ENCODE data around the gene CCDC144A. TPM values are rescaled to one million over a fixed set of nuclear protein-coding genes. Genes with fewer than 3 reads are reported as not detected.
"Not testable (repeated sequence)": the region's sequence is repeated elsewhere in the genome, so short reads cannot be mapped to it uniquely, and the experiment has no call there.

The CCDC144A gene
- total RNA-seq, 1 donor from 2014 or later = 1.2 TPM

DNA sequence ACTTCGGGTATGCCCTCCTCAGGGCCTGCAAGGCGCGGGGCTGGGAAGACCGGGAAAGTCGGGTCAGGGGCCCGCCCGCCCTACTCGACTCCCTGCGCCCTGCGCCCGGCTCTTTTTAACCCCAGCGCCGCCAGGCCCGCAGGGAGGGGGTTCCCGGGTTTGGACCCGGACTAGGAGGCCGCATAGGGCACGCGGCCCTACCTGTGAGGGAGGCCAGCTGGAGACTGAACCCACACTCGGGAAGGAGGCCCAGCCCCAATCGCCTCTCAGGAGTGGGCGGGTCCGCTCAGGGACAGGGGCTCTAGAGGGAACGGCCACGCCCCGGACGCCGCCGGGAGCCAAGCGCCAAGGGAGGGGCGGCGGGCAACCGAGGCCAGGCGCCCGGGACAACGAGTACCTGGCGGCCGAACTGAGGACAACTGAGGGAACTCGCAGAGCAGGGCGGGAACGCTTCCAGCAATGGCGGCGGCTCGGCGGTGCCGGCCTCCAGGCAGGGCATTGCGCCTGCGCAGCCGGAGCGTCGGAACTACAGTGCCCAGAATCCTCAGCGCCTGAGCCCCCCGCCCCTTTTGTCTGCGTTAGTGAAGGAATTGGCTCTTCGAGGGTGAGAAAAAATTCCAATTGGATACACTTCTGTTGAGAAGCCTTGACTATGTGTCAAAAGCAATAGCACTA is 36.5 kb upstream of the CCDC144A start, which contains the start of gene ZNF624:
Gene ZNF624 (minus strand): TSS at position 484 of the 675 bp plus-strand sequence.
- Mint-ChIP-seq H3K27ac (ENCODE audit: unreplicated experiment) (peak within 1 kb of the TSS; percentile 48), H3K4me3 (ENCODE audit: unreplicated experiment) (peak within 1 kb of the TSS; percentile 78), H3K27me3 (ENCODE audit: unreplicated experiment) (peaks cover 1% of the 10 kb centered on the region), H3K9me3 (ENCODE audit: unreplicated experiment) (peaks cover 2% of the 10 kb centered on the region), H3K4me1 (ENCODE audit: low read depth, unreplicated experiment) (no peaks in the 10 kb centered on the region), H3K36me3 (ENCODE audit: unreplicated experiment) (no peaks in the 10 kb centered on the region)
- DNase-seq = peak; percentile 95
- TF ChIP-seq, protein P1, sequence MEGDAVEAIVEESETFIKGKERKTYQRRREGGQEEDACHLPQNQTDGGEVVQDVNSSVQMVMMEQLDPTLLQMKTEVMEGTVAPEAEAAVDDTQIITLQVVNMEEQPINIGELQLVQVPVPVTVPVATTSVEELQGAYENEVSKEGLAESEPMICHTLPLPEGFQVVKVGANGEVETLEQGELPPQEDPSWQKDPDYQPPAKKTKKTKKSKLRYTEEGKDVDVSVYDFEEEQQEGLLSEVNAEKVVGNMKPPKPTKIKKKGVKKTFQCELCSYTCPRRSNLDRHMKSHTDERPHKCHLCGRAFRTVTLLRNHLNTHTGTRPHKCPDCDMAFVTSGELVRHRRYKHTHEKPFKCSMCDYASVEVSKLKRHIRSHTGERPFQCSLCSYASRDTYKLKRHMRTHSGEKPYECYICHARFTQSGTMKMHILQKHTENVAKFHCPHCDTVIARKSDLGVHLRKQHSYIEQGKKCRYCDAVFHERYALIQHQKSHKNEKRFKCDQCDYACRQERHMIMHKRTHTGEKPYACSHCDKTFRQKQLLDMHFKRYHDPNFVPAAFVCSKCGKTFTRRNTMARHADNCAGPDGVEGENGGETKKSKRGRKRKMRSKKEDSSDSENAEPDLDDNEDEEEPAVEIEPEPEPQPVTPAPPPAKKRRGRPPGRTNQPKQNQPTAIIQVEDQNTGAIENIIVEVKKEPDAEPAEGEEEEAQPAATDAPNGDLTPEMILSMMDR (IDR thresholded peaks at IDR 0.05; ENCODE audit: partially characterized antibody, unreplicated experiment) = no peak

DNA sequence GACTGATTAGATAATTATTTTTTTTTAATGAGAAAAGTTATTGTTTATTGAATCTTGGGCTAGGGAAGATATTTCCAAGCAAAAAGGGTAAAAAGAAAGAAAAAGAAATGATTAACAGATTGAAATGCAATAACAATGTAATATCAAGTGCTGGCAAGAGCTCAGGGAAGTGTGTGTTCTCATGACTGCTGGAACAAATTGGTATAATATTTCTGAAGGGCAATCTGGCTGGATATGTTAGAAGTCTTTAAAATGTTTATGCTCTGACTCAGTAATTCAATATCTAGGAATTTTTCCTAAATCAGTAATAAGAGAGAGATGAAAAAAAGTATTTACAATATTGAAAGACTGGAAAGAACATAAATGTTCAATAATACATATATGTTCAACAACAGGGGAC is 28.8 kb upstream of the CCDC144A start:
- Mint-ChIP-seq H3K27me3 (ENCODE audit: unreplicated experiment) (peaks cover 6% of the 10 kb centered on the region), H3K36me3 (ENCODE audit: unreplicated experiment) (no peaks in the 10 kb centered on the region), H3K9me3 (ENCODE audit: unreplicated experiment) (no peaks in the 10 kb centered on the region), H3K4me1 (ENCODE audit: low read depth, unreplicated experiment) (no peaks in the 10 kb centered on the region), H3K4me3 (ENCODE audit: unreplicated experiment) (no peak overlapping the region), H3K27ac (ENCODE audit: unreplicated experiment) (no peak overlapping the region)
- TF ChIP-seq, protein P1 (IDR thresholded peaks at IDR 0.05; ENCODE audit: partially characterized antibody, unreplicated experiment) = no peak
- DNase-seq = no peak

DNA sequence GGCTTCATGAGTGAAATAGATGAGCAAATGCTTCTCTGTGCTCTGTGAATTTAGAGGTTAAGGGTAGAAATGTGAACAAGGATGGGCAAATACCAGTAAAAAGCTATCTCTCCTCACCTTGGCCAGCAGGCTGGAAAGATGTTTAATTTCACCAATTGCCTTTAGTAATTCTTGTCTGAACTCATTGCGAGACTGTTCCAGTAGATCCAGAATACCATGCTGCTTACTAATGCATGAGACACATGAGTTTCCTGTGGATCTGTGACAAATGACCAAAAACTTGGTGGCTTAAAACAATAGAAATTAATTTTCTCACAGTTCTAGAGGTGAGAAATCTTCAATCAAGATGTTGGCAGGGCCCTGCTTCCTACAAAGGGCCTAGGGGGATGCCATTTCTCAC is 27.1 kb upstream of the CCDC144A start:
- peaks cover 5% of the 10 kb centered on the region for H3K27me3 Mint-ChIP-seq (ENCODE audit: unreplicated experiment)
- H3K9me3 Mint-ChIP-seq (ENCODE audit: unreplicated experiment) = no peaks in the 10 kb centered on the region
- TF ChIP-seq, protein P1 (IDR thresholded peaks at IDR 0.05; ENCODE audit: partially characterized antibody, unreplicated experiment) = no peak

DNA sequence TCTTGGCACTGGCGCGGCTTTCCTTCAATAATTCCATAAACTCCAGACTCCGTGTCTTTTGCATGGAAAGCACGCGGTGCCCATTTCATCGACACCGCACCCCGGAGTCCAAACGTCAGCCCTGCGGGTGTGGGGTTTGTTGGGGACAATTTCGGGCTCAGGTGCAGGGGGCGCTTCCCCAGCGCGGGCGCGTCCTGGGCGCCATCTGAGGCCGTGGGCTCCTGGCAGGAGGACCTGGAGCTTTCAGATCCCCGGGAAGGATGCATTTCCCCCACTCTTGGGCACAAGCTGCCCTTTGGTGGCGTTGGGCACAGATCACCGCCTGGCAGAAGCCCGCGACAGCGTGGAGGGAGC is 23.5 kb upstream of the CCDC144A start:
- not testable (repeated sequence) for H3K9me3 Mint-ChIP-seq (ENCODE audit: unreplicated experiment); H3K4me3 Mint-ChIP-seq (ENCODE audit: unreplicated experiment); H3K36me3 Mint-ChIP-seq (ENCODE audit: unreplicated experiment); H3K27ac Mint-ChIP-seq (ENCODE audit: unreplicated experiment); H3K4me1 Mint-ChIP-seq (ENCODE audit: low read depth, unreplicated experiment); DNase-seq; H3K27me3 Mint-ChIP-seq (ENCODE audit: unreplicated experiment)

More for the DNA sequence above, 27.1 kb upstream of the CCDC144A start:
- Mint-ChIP-seq H3K4me3 (ENCODE audit: unreplicated experiment) (no peak overlapping the region), H3K36me3 (ENCODE audit: unreplicated experiment) (no peaks in the 10 kb centered on the region), H3K4me1 (ENCODE audit: low read depth, unreplicated experiment) (no peaks in the 10 kb centered on the region), H3K27ac (ENCODE audit: unreplicated experiment) (no peak overlapping the region)
- no peak for DNase-seq

DNA sequence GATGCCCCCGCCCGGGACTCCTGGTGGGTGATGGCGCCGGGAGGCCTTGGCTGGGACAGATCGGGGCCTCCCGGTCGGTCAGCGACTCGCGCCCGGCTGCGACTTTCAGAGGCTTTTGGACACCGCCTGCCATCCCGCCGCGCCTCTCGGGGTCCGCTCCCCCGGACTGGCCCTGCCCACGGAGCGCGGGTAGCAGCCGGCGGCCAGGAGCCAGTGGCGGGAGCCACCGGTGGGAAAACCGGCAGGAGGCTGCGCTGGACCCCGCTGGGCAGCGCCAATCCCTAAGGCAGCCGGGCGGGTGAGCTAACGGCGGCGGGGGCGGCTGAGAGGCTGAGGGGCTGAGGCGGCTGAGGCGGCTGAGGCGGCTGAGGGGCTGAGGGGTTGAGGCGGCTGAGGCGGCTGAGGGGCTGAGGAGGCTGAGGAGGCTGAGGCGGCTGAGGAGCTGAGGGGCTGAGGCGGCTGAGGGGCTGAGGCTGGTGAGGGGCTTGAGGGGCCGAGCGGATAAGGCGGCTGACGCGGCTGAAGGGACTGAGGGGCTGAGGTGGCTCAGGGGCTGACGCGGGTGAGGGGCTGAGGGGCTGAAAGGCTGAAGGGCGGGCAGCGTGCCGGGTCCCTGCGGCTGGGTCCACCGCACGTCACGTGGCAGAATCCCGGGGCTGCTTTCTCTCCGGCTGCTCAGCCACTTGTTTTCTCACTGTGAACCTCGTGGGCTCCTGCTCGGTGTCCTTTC is 23.0 kb upstream of the CCDC144A start:
- not testable (repeated sequence) for H3K4me1 Mint-ChIP-seq (ENCODE audit: low read depth, unreplicated experiment); H3K27me3 Mint-ChIP-seq (ENCODE audit: unreplicated experiment); H3K27ac Mint-ChIP-seq (ENCODE audit: unreplicated experiment); H3K36me3 Mint-ChIP-seq (ENCODE audit: unreplicated experiment); H3K9me3 Mint-ChIP-seq (ENCODE audit: unreplicated experiment)
- DNase-seq = peak; percentile 58
- peak overlapping the region; percentile 84 for H3K4me3 Mint-ChIP-seq (ENCODE audit: unreplicated experiment)

DNA sequence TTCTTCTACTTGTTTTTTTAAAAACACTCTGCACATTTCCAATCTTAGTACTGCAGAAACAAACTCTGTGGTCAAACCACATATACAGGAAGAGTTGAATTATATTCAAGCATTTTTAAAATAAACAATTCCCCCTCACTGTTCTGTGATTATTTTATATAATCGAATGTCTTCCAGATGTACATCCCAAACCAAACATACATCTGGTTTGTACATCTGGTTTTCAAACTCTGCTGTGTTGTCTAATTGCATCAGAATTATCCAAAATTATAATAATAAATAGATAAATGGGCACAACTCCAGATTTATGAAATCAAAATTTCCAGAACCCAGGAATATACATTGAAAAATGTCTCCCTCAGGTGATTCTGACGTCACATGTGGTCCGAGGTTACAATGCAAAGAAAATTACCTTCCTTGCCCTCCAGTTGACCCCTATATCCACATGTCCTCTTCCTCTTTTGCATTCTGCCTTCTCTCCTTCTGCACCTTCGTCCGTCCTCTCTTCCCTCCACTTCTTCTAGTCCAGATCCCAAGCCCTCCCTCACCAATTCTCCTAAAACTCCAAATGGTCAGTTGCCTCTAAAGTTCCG is 13.3 kb upstream of the CCDC144A start:
- no peaks in the 10 kb centered on the region for H3K9me3 Mint-ChIP-seq (ENCODE audit: unreplicated experiment)
- H3K27me3 Mint-ChIP-seq (ENCODE audit: unreplicated experiment) = peaks cover 2% of the 10 kb centered on the region
- no peak overlapping the region for H3K4me3 Mint-ChIP-seq (ENCODE audit: unreplicated experiment)
- TF ChIP-seq, protein P1 (IDR thresholded peaks at IDR 0.05; ENCODE audit: partially characterized antibody, unreplicated experiment) = no peak
- no peaks in the 10 kb centered on the region for H3K4me1 Mint-ChIP-seq (ENCODE audit: low read depth, unreplicated experiment)
- H3K36me3 Mint-ChIP-seq (ENCODE audit: unreplicated experiment) = no peaks in the 10 kb centered on the region
- no peak overlapping the region for H3K27ac Mint-ChIP-seq (ENCODE audit: unreplicated experiment)
- DNase-seq = no peak

DNA sequence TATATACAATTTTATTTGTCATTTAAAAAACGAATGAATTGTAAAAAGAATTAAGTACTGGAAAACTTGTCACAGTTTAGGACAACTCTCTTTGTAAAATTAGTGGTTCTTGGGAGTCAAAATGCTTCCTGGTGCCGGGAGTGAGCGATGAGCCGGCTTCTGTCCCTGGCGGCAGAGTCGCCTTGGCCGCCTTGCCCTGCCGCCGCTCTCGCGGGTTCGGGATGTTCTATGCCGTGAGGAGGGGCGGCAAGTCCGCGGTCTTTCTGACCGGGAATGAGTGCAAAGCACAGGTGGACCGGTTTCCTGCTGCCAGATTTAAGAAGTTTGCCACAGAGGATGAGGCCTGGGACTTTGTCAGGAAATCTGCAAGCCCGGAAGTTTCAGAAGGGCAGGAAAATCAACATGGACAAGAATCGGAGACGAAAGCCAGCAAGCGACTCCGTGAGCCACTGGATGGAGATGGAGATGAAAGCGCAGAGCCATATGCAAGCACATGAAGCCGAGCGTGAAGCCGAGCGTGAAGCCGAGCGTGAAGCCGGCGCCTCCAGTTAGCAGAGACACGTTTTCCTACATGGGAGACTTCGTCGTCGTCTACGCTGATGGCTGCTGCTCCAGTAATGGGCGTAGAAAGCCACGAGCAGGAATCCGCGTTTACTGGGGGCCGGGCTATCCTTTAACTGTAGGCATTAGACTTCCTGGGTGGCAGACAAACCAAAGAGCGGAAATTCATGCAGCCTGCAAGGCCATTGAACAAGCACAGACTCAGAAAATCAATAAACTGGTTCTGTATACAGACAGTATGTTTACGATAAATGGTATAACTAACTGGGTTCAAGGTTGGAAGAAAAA is 6.5 kb upstream of the CCDC144A start:
- not testable (repeated sequence) for H3K4me3 Mint-ChIP-seq (ENCODE audit: unreplicated experiment); H3K9me3 Mint-ChIP-seq (ENCODE audit: unreplicated experiment); H3K27me3 Mint-ChIP-seq (ENCODE audit: unreplicated experiment); H3K27ac Mint-ChIP-seq (ENCODE audit: unreplicated experiment); DNase-seq; H3K4me1 Mint-ChIP-seq (ENCODE audit: low read depth, unreplicated experiment); H3K36me3 Mint-ChIP-seq (ENCODE audit: unreplicated experiment)
